GM04504 (cell line): ENCODE measurements around the gene MRTO4.
"Not testable (repeated sequence)": the region's sequence is repeated elsewhere in the genome, so short reads cannot be mapped to it uniquely, and the experiment has no call there.

Experiments
- DNase-seq: peaks from one replicate; pipeline ENCODE4 v3.0.0-alpha.2; 2012; ENCODE audit warnings: low read depth

MRTO4 gene

GRCh38 chr1:19270343-19270730, 18.7 kb downstream of the MRTO4 start:
- not testable (repeated sequence) for DNase-seq

GRCh38 chr1:19272064-19272463, 20.5 kb downstream of the MRTO4 start:
- no peak for DNase-seq

- no peak for DNase-seq
Measured at GRCh38 chr1:19273106-19273843, 21.7 kb downstream of the MRTO4 start.

GRCh38 chr1:19273844-19274531, 22.4 kb downstream of the MRTO4 start:
- DNase-seq: not testable (repeated sequence)

- no peak for DNase-seq
Measured at GRCh38 chr1:19274636-19275035, 23.0 kb downstream of the MRTO4 start.

- no peak for DNase-seq
Measured at GRCh38 chr1:19283891-19284290, 32.3 kb downstream of the MRTO4 start.

GRCh38 chr1:19284881-19285280, 33.3 kb downstream of the MRTO4 start:
- no peak for DNase-seq

GRCh38 chr1:19285366-19285765, 33.8 kb downstream of the MRTO4 start:
- DNase-seq: not testable (repeated sequence)

- DNase-seq: not testable (repeated sequence)
Measured at GRCh38 chr1:19285807-19286206, 34.2 kb downstream of the MRTO4 start.

GRCh38 chr1:19287436-19288185, 36.0 kb downstream of the MRTO4 start:
- no peak for DNase-seq

- not testable (repeated sequence) for DNase-seq
Measured at GRCh38 chr1:19288324-19289241, 37.0 kb downstream of the MRTO4 start, which contains the start of gene AKR7A3. Gene AKR7A3, minus strand, starts transcription at chr1:19288770. Its CDS starts 61 bp downstream, at chr1:19288709.

GRCh38 chr1:19289244-19289643, 37.6 kb downstream of the MRTO4 start:
- no peak for DNase-seq

GRCh38 chr1:19294638-19295037, 43.0 kb downstream of the MRTO4 start:
- DNase-seq: no peak

- DNase-seq: no peak
Measured at GRCh38 chr1:19300211-19300610, 48.6 kb downstream of the MRTO4 start.

- not testable (repeated sequence) for DNase-seq
Measured at GRCh38 chr1:19304081-19304480, 52.5 kb downstream of the MRTO4 start.

- DNase-seq: no peak
Measured at GRCh38 chr1:19305880-19306279, 54.3 kb downstream of the MRTO4 start.

GRCh38 chr1:19306941-19307340, 55.3 kb downstream of the MRTO4 start:
- no peak for DNase-seq

GRCh38 chr1:19307794-19308508, 56.3 kb downstream of the MRTO4 start:
- no peak for DNase-seq

- no peak for DNase-seq
Measured at GRCh38 chr1:19308509-19308907, 56.9 kb downstream of the MRTO4 start.

- peak; percentile 42 for DNase-seq
Measured at GRCh38 chr1:19309123-19309813, 57.7 kb downstream of the MRTO4 start.
